ENCODE results near the gene LAIR2.

DNA sequence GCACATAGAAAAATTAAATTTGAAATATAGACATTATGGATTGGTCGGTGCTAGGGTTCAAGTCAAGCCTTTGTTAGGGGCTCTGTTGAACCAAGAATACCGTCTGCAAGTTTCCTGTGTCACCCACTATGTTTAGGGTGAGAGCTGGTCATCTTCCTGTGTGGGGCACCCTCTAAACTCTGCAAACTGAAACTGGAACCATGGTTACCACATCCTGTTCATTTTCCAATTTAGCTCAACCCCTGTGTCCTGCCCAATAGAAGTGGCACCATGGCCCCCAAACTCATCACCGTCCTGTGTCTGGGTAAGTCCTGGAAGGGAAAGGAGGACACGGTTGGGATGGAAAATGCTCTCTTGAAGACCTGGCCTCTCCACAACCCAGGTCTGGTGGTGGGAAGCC is 29.9 kb downstream of the LAIR2 start:
- TF ChIP-seq, protein P1, sequence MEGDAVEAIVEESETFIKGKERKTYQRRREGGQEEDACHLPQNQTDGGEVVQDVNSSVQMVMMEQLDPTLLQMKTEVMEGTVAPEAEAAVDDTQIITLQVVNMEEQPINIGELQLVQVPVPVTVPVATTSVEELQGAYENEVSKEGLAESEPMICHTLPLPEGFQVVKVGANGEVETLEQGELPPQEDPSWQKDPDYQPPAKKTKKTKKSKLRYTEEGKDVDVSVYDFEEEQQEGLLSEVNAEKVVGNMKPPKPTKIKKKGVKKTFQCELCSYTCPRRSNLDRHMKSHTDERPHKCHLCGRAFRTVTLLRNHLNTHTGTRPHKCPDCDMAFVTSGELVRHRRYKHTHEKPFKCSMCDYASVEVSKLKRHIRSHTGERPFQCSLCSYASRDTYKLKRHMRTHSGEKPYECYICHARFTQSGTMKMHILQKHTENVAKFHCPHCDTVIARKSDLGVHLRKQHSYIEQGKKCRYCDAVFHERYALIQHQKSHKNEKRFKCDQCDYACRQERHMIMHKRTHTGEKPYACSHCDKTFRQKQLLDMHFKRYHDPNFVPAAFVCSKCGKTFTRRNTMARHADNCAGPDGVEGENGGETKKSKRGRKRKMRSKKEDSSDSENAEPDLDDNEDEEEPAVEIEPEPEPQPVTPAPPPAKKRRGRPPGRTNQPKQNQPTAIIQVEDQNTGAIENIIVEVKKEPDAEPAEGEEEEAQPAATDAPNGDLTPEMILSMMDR (IDR thresholded peaks at IDR 0.05; ENCODE audit: poor library complexity), result no peak
- TF ChIP-seq EZH2 (IDR thresholded peaks at IDR 0.05; ENCODE audit: borderline replicate concordance) (no peak), EZH2phosphoT487 (IDR thresholded peaks at IDR 0.05; ENCODE audit: low read depth, severe bottlenecking, unreplicated experiment) (no peak)

Measured in hepatocyte (in vitro differentiated cells).